ENCODE measurements around the gene PPP2R5C.

Gene PPP2R5C

DNA sequence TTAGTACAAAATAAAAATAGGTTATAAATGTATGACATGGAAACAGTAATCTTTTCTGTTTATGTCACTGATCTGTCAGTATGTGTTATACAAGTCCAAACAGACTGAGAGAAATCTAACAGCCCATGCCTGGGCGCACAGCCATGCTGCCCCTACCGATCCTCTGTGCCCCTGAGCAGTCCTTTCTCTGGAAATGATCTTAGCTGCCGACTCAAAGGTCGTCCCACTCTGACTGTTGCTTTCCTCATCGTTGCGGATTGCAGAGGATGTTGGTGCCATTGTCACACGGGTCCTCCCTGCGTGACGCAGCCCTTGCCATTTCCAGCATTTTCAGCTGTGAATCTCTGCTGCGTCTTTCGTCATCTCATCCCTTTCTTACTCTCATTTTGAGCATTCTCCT lies 119.9 kb downstream of the PPP2R5C start:
- H3K9me3 ChIP-seq (ENCODE audit: control insufficient read depth, insufficient read depth, low read length) = no peaks in the 10 kb centered on the region
- peaks cover 12% of the 10 kb centered on the region for H3K36me3 ChIP-seq (ENCODE audit: control insufficient read depth, insufficient read depth, low read length)
- no peaks in the 10 kb centered on the region for H3K4me1 ChIP-seq (ENCODE audit: control insufficient read depth, insufficient read depth, low read length)
- H3K9ac ChIP-seq (ENCODE audit: low read depth, low read length) = no peak overlapping the region
- no peaks in the 10 kb centered on the region for H3K27me3 ChIP-seq (ENCODE audit: control insufficient read depth, insufficient read depth, low read length)
- H3K4me3 ChIP-seq (ENCODE audit: low read depth, low read length) = no peak overlapping the region

DNA sequence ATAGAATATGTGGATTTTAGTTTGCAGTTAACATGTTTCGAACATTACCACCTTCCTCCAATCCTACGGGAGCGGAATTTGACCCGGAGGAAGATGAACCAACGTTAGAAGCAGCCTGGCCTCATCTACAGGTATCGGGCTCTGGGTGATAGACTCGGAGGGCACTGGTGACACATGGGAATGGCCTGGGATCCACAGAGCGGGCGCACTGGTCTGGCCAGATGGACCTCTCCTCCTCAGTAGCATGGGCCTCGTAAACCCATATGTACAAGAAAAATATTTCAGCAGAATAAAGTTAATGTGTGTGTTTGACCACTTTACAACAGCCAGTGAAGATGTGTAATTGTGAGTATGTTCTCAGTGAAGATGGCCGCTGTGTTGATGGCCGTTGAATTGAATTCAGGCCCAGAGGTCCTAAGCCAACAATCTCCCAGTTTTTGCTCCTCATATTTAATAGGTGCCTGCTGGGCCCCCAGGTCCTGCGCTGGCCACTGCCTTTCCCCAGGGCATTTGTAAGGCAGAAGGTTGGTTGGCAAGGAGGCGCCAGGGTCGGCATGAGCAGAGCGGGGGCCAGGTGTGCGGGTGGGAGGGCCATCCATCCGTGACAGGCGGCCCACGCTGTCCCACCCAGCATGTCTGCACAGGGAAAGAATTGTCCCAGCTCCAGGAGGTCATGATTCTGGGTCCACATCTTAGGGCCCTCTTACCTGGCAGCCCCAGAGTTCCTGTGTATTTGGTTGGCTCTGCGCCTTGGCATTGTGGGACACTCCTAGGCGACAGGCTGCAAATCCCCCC lies 120.8 kb downstream of the PPP2R5C start:
- H3K27me3 ChIP-seq (ENCODE audit: control insufficient read depth, insufficient read depth, low read length) = no peaks in the 10 kb centered on the region
- H3K9ac ChIP-seq (ENCODE audit: low read depth, low read length) = no peak overlapping the region
- no peak overlapping the region for H3K4me3 ChIP-seq (ENCODE audit: low read depth, low read length)
- H3K9me3 ChIP-seq (ENCODE audit: control insufficient read depth, insufficient read depth, low read length) = no peaks in the 10 kb centered on the region
- peaks cover 15% of the 10 kb centered on the region for H3K36me3 ChIP-seq (ENCODE audit: control insufficient read depth, insufficient read depth, low read length)
- H3K4me1 ChIP-seq (ENCODE audit: control insufficient read depth, insufficient read depth, low read length) = no peaks in the 10 kb centered on the region

DNA sequence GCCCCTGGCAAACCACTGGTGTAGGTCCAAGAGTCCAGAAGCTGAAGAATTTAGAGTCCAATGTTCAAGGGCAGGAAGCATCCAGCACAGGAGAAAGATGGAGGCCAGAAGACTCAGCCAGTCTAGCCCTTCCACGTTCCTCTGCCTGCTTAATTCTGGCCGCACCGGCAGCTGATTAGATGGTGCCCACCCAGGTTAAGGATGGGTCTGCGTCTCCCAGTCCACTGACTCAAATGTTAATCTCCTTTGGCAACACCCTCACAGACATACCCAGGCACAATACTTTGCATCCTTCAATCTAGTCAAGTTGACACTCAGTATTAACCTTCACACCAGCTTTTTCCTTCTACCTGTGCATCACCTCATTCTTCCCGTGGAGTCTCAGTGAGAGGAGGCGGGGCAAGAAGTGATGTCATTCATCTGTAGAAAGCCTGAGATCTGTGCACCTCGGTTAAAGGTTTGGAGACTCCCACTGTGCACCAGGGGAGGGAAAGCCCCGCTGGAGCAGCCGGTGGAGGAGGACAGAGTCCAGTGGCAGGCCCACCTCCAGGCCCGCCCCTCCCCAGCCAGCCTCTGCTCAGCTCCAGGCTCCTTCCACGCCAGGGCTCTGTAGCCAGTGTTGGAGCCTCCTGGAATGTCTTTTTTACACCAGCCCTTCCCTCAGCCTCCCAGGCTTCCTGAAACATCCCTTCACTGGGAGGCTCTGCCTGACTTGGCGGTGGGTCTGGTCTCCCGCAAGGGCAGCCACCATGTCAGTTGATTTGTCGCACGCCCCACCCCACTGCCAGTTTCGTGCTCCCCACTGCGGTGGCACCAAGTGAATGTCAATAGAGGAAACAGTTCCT lies 122.8 kb downstream of the PPP2R5C start:
- H3K36me3 ChIP-seq (ENCODE audit: control insufficient read depth, insufficient read depth, low read length) = peaks cover 17% of the 10 kb centered on the region
- H3K4me1 ChIP-seq (ENCODE audit: control insufficient read depth, insufficient read depth, low read length) = no peaks in the 10 kb centered on the region
- H3K4me3 ChIP-seq (ENCODE audit: low read depth, low read length) = no peak overlapping the region

DNA sequence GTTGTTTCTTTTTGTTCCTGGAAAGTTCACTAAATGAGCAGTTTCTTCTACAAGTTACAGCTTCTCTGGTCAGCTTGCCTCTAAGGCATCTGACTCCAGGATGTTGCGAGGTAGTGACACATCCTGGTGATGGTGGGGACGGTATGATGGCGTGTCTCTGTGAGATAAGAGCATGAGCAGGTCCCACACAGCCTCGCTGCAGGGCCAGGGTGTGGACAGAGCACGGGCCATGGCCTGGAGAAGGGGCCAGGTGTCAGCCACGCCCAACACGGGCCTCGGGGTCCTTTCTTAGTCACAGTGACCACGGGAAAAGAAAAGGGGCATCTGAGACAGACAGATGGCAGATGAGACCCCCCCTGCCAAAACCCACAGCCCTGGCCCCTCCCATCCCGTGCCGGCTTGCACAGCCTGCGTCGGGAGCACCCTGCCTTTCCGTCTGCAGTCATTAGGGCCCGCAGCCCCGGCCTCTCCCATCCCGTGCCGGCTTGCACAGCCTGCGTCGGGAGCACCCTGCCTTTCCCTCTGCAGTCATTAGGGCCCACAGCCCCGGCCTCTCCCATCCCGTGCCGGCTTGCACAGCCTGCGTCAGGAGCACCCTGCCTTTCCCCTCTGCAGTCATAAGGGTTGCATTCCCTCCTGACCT lies 123.5 kb downstream of the PPP2R5C start:
- no peak overlapping the region for H3K4me3 ChIP-seq (ENCODE audit: low read depth, low read length)
- H3K36me3 ChIP-seq (ENCODE audit: control insufficient read depth, insufficient read depth, low read length) = peaks cover 14% of the 10 kb centered on the region
- no peaks in the 10 kb centered on the region for H3K27me3 ChIP-seq (ENCODE audit: control insufficient read depth, insufficient read depth, low read length)
- no peaks in the 10 kb centered on the region for H3K9me3 ChIP-seq (ENCODE audit: control insufficient read depth, insufficient read depth, low read length)
- no peaks in the 10 kb centered on the region for H3K4me1 ChIP-seq (ENCODE audit: control insufficient read depth, insufficient read depth, low read length)
- no peak overlapping the region for H3K9ac ChIP-seq (ENCODE audit: low read depth, low read length)

More for the DNA sequence above, 122.8 kb downstream of the PPP2R5C start:
- H3K27me3 ChIP-seq (ENCODE audit: control insufficient read depth, insufficient read depth, low read length) = no peaks in the 10 kb centered on the region
- no peaks in the 10 kb centered on the region for H3K9me3 ChIP-seq (ENCODE audit: control insufficient read depth, insufficient read depth, low read length)
- no peak overlapping the region for H3K9ac ChIP-seq (ENCODE audit: low read depth, low read length)

DNA sequence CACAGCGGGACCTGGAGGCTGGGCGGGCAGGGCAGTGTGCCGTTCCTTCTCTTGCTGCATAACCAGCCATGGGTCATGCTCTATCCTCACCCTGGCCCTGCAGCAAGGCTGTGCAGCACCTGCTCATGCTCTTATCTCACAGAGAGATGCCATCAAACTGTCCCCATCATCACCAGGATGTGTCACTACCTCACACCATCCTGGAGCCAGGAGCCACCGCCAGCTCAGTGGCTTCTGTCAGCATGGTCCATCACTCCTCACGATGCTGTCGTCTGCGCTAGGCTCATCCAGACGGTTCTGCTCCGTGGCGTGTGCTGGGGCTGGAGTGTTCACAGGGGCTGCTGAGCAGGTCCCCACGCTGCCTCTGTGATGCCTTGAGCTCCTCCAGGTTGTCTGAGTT lies 125.7 kb downstream of the PPP2R5C start:
- H3K27me3 ChIP-seq (ENCODE audit: control insufficient read depth, insufficient read depth, low read length) = no peaks in the 10 kb centered on the region
- peaks cover 14% of the 10 kb centered on the region for H3K36me3 ChIP-seq (ENCODE audit: control insufficient read depth, insufficient read depth, low read length)
- no peaks in the 10 kb centered on the region for H3K4me1 ChIP-seq (ENCODE audit: control insufficient read depth, insufficient read depth, low read length)
- no peaks in the 10 kb centered on the region for H3K9me3 ChIP-seq (ENCODE audit: control insufficient read depth, insufficient read depth, low read length)
- H3K4me3 ChIP-seq (ENCODE audit: low read depth, low read length) = no peak overlapping the region
- H3K9ac ChIP-seq (ENCODE audit: low read depth, low read length) = no peak overlapping the region

DNA sequence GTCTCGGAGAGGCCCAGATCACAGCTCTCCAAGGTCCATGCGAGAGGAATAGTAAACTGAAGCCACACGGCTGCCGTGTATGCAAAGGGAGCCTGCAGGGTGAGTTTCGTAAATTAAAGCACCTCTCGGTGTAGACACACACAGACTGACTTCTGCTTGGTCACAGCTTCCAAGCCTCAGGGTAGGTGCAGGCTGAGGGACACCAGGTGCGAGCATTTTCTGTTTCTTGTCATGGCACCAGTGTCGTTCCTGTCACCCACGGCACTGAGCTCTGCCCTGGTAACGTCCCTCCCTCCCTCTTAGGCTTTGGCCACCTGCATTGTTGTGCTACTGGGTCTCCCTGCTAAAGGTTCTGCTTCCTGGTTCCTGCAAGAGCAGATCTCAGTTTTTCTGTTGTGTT lies 126.7 kb downstream of the PPP2R5C start:
- Histone ChIP-seq H3K27me3 (ENCODE audit: control insufficient read depth, insufficient read depth, low read length) (no peaks in the 10 kb centered on the region), H3K4me3 (ENCODE audit: low read depth, low read length) (no peak overlapping the region), H3K4me1 (ENCODE audit: control insufficient read depth, insufficient read depth, low read length) (no peaks in the 10 kb centered on the region), H3K36me3 (ENCODE audit: control insufficient read depth, insufficient read depth, low read length) (peaks cover 14% of the 10 kb centered on the region), H3K9me3 (ENCODE audit: control insufficient read depth, insufficient read depth, low read length) (no peaks in the 10 kb centered on the region), H3K9ac (ENCODE audit: low read depth, low read length) (no peak overlapping the region)

DNA sequence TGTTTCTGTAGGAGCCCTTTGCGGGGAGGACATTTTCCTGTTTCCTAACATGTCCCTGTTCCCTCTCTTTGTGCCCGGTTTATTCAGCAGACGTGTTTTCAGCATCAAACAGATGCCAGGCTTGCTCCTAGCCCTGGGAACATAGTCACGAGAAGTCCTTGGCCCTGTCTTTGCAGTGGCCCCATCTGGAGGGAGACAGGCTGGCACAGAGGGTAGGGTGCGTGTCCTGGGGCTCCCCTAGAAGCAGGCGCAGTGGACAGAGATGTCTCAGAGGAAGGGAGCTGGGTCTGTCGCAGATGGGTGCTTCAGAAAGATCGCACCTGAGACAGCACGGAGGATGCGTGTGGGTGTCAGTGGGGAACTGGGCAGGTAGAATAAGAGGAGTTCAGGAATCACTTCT lies 127.9 kb downstream of the PPP2R5C start:
- Histone ChIP-seq H3K4me1 (ENCODE audit: control insufficient read depth, insufficient read depth, low read length) (no peaks in the 10 kb centered on the region), H3K4me3 (ENCODE audit: low read depth, low read length) (no peak overlapping the region), H3K27me3 (ENCODE audit: control insufficient read depth, insufficient read depth, low read length) (no peaks in the 10 kb centered on the region), H3K9me3 (ENCODE audit: control insufficient read depth, insufficient read depth, low read length) (no peaks in the 10 kb centered on the region), H3K36me3 (ENCODE audit: control insufficient read depth, insufficient read depth, low read length) (peaks cover 16% of the 10 kb centered on the region), H3K9ac (ENCODE audit: low read depth, low read length) (no peak overlapping the region)

DNA sequence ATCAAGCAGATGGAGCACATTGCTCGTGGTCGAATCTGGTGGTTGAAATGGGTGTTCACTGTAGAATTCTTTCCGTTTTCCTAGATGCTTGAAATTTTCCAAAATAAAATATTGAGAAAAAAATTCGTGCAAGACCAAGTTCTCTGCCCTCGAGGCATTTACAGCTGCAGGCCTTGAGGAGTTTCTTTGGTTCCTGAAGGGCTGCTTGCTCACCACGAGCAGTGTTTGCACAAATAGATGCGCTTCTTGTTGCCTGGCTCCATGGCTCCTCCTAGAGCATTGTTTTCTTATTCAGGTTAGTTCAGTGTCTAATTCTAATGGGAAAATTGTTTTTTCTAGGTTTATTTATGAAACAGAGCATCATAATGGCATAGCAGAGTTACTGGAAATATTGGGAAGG lies 128.4 kb downstream of the PPP2R5C start:
- no peaks in the 10 kb centered on the region for H3K4me1 ChIP-seq (ENCODE audit: control insufficient read depth, insufficient read depth, low read length)
- H3K27me3 ChIP-seq (ENCODE audit: control insufficient read depth, insufficient read depth, low read length) = no peaks in the 10 kb centered on the region
- peaks cover 13% of the 10 kb centered on the region for H3K36me3 ChIP-seq (ENCODE audit: control insufficient read depth, insufficient read depth, low read length)
- H3K9me3 ChIP-seq (ENCODE audit: control insufficient read depth, insufficient read depth, low read length) = no peaks in the 10 kb centered on the region
- H3K9ac ChIP-seq (ENCODE audit: low read depth, low read length) = no peak overlapping the region
- no peak overlapping the region for H3K4me3 ChIP-seq (ENCODE audit: low read depth, low read length)

DNA sequence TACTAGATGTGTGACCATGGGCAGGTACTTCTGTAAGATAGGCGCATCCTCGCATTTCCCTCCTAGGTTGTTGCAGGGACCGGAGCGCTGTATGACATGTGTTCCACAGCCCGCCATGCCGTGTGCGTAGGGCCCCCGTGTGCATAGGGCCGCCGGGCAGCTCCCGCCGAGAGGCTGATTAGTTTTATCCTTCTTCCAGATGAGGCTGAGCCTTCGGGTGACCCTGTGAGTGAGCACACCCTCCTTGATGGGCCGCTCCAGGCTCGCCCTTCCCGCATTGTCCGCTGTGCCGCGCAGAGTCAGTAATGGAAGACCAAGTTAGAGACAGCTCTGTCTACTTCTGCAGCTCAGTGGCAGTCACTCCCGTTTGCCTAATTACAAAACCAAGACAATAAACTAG lies 130.0 kb downstream of the PPP2R5C start:
- Histone ChIP-seq H3K9me3 (ENCODE audit: control insufficient read depth, insufficient read depth, low read length) (no peaks in the 10 kb centered on the region), H3K4me1 (ENCODE audit: control insufficient read depth, insufficient read depth, low read length) (no peaks in the 10 kb centered on the region), H3K4me3 (ENCODE audit: low read depth, low read length) (no peak overlapping the region), H3K9ac (ENCODE audit: low read depth, low read length) (no peak overlapping the region), H3K27me3 (ENCODE audit: control insufficient read depth, insufficient read depth, low read length) (no peaks in the 10 kb centered on the region), H3K36me3 (ENCODE audit: control insufficient read depth, insufficient read depth, low read length) (peaks cover 9% of the 10 kb centered on the region)

DNA sequence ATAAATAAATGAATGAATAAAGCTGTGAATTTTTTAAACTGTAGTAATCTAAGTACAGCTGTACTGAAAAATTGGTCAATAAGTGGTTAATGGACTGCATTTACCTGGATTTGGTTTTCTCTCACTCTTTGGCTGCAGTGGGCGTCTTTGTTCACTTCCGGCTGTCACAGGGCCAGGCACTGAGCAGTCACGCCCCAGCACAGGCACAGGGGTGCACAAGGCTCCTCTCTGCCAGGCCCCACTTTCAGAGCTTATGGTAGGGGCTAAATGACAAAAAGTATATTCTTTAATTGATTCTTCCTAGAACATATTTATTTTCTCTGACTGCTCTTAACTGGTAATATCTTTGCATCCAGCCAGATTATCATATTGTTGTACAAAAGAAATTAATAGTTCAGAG lies 132.2 kb downstream of the PPP2R5C start:
- Histone ChIP-seq H3K27me3 (ENCODE audit: control insufficient read depth, insufficient read depth, low read length) (no peaks in the 10 kb centered on the region), H3K4me3 (ENCODE audit: low read depth, low read length) (no peak overlapping the region), H3K4me1 (ENCODE audit: control insufficient read depth, insufficient read depth, low read length) (no peaks in the 10 kb centered on the region), H3K9ac (ENCODE audit: low read depth, low read length) (no peak overlapping the region), H3K36me3 (ENCODE audit: control insufficient read depth, insufficient read depth, low read length) (peaks cover 5% of the 10 kb centered on the region), H3K9me3 (ENCODE audit: control insufficient read depth, insufficient read depth, low read length) (no peaks in the 10 kb centered on the region)

DNA sequence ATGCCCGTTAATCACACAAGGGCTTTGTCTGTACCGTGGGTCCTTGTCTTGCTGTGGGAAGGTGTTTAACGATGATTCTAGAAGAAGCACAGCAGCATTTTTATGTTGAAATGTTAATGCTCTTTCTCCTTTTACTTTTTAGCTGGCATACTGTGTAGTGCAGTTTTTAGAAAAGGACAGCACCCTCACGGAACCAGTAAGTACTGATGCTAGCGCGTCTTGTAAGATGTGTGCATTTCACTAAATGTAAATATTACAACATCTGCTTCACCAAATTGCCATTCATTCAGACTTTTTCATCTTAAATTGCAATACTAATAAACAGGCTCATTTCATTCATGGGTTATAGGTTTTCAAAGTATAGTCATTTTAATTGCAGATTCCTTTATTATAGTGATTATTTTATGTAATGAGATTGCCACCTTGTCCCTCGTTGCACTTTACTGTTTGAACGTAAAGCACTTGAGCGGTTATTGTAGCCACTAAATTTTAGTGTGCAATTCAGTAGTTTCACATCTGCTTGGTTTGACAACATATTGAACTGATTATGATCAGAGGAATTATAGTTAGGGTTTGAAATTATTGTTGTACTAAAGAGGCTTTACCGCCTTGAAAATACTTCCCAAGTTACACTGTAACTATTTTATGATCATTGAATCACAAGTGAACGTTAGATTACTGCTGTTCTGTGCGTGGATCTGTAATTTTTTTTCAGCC lies 133.0 kb downstream of the PPP2R5C start:
- Histone ChIP-seq H3K9me3 (ENCODE audit: control insufficient read depth, insufficient read depth, low read length) (no peaks in the 10 kb centered on the region), H3K36me3 (ENCODE audit: control insufficient read depth, insufficient read depth, low read length) (peaks cover 5% of the 10 kb centered on the region), H3K27me3 (ENCODE audit: control insufficient read depth, insufficient read depth, low read length) (no peaks in the 10 kb centered on the region), H3K4me3 (ENCODE audit: low read depth, low read length) (no peak overlapping the region), H3K4me1 (ENCODE audit: control insufficient read depth, insufficient read depth, low read length) (no peaks in the 10 kb centered on the region), H3K9ac (ENCODE audit: low read depth, low read length) (no peak overlapping the region)

Measured in iPS-15b (cell line).